ENCODE measurements around the gene GRK5. TPM values are rescaled to one million over a fixed set of nuclear protein-coding genes. Genes with fewer than 3 reads are reported as not detected.

Gene GRK5
- total RNA-seq, 1 donor from 2014 or later: 4.3 TPM

GRCh38 chr10:119493155-119493554 lies 285.8 kb downstream of the GRK5 start:
- no peaks in the 10 kb centered on the region for H3K4me1 ChIP-seq
- TF ChIP-seq EZH2 (IDR thresholded peaks at IDR 0.05) (no peak), CTCF (IDR thresholded peaks at IDR 0.05) (no peak), EZH2phosphoT487 (IDR thresholded peaks at IDR 0.05) (no peak)
- H2AFZ ChIP-seq (replicated peaks): no peak overlapping the region
- no peaks in the 10 kb centered on the region for H3K79me2 ChIP-seq (ENCODE audit: low read depth)
- no peaks in the 10 kb centered on the region for H3K36me3 Mint-ChIP-seq
- no peak overlapping the region for H3K4me2 ChIP-seq
- H4K20me1 ChIP-seq (ENCODE audit: low read depth): no peaks in the 10 kb centered on the region
- no peaks in the 10 kb centered on the region for H3K36me3 ChIP-seq
- H3K4me3 Mint-ChIP-seq: no peak overlapping the region
- no peak for DNase-seq (ENCODE audit: low spot score)
- H3K27ac Mint-ChIP-seq: no peak overlapping the region
- no peaks in the 10 kb centered on the region for H3K9me3 ChIP-seq (ENCODE audit: low read depth)
- H3K9ac ChIP-seq: no peak overlapping the region
- no peaks in the 10 kb centered on the region for H3K9me3 Mint-ChIP-seq
- H3K27me3 Mint-ChIP-seq (ENCODE audit: insufficient read depth, low read depth): no peaks in the 10 kb centered on the region
- H3K4me3 ChIP-seq: no peak overlapping the region
- no peaks in the 10 kb centered on the region for H3F3A ChIP-seq (ENCODE audit: low read depth)
- peaks cover 13% of the 10 kb centered on the region for H3K4me1 Mint-ChIP-seq
- no peaks in the 10 kb centered on the region for H3K27me3 ChIP-seq
- H3K27ac ChIP-seq: no peak overlapping the region

GRCh38 chr10:119494236-119495020 lies 287.1 kb downstream of the GRK5 start:
- Mint-ChIP-seq H3K9me3 (no peaks in the 10 kb centered on the region), H3K4me3 (no peak overlapping the region), H3K27me3 (ENCODE audit: insufficient read depth, low read depth) (peaks cover 4% of the 10 kb centered on the region), H3K27ac (no peak overlapping the region), H3K4me1 (peaks cover 14% of the 10 kb centered on the region), H3K36me3 (no peaks in the 10 kb centered on the region)
- no peak for DNase-seq (ENCODE audit: low spot score)
- Histone ChIP-seq H3K27me3 (no peaks in the 10 kb centered on the region), H3K4me3 (no peak overlapping the region), H4K20me1 (ENCODE audit: low read depth) (no peaks in the 10 kb centered on the region), H3K4me1 (no peaks in the 10 kb centered on the region), H3K36me3 (no peaks in the 10 kb centered on the region), H3K27ac (no peak overlapping the region), H3K9me3 (ENCODE audit: low read depth) (no peaks in the 10 kb centered on the region), H3K4me2 (no peak overlapping the region), H2AFZ (replicated peaks) (no peak overlapping the region), H3F3A (ENCODE audit: low read depth) (no peaks in the 10 kb centered on the region), H3K9ac (no peak overlapping the region), H3K79me2 (ENCODE audit: low read depth) (no peaks in the 10 kb centered on the region)
- no peak for TF ChIP-seq EZH2phosphoT487 (IDR thresholded peaks at IDR 0.05)
- TF ChIP-seq EZH2 (IDR thresholded peaks at IDR 0.05): no peak
- TF ChIP-seq CTCF (IDR thresholded peaks at IDR 0.05): no peak

GRCh38 chr10:119495021-119495505 lies 287.7 kb downstream of the GRK5 start:
- H3K4me3 ChIP-seq: no peak overlapping the region
- no peaks in the 10 kb centered on the region for H3K36me3 ChIP-seq
- no peaks in the 10 kb centered on the region for H3K4me1 ChIP-seq
- Mint-ChIP-seq H3K27ac (no peak overlapping the region), H3K9me3 (no peaks in the 10 kb centered on the region), H3K27me3 (ENCODE audit: insufficient read depth, low read depth) (peaks cover 5% of the 10 kb centered on the region), H3K36me3 (no peaks in the 10 kb centered on the region), H3K4me3 (no peak overlapping the region), H3K4me1 (peaks cover 15% of the 10 kb centered on the region)
- TF ChIP-seq EZH2 (IDR thresholded peaks at IDR 0.05) (no peak), EZH2phosphoT487 (IDR thresholded peaks at IDR 0.05) (no peak), CTCF (IDR thresholded peaks at IDR 0.05) (no peak)
- no peaks in the 10 kb centered on the region for H4K20me1 ChIP-seq (ENCODE audit: low read depth)
- no peak overlapping the region for H2AFZ ChIP-seq (replicated peaks)
- H3K27me3 ChIP-seq: no peaks in the 10 kb centered on the region
- H3K79me2 ChIP-seq (ENCODE audit: low read depth): no peaks in the 10 kb centered on the region
- no peaks in the 10 kb centered on the region for H3F3A ChIP-seq (ENCODE audit: low read depth)
- no peak overlapping the region for H3K27ac ChIP-seq
- H3K9me3 ChIP-seq (ENCODE audit: low read depth): no peaks in the 10 kb centered on the region
- H3K4me2 ChIP-seq: no peak overlapping the region
- DNase-seq (ENCODE audit: low spot score): no peak
- H3K9ac ChIP-seq: no peak overlapping the region
